ENCODE data around the gene HDGFL1.

Gene HDGFL1

DNA sequence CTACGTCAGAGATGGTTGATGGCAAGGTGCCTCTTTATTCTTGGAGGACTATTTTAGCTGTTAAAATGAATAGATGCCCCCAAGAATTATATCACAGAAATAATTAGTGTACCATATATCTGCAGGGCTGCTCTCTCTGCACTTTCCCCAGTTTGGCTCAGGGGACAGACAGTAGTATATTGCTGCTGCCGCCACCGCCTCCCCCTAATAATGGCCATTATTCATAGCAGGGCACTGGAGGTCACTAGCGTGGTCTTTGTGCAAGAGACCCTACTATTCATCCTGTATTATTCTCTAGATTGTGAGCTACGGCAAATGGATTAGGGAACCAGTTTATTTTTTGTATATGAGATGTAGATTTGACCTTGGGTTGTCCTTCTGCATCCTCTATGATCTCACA lies 11.0 kb downstream of the HDGFL1 start:
- Histone ChIP-seq H3K9me3 (ENCODE audit: control insufficient read depth, insufficient read depth, low read depth, low read length) (no peaks in the 10 kb centered on the region), H3K4me1 (ENCODE audit: control insufficient read depth, insufficient read depth, low read length) (no peaks in the 10 kb centered on the region), H3K4me3 (ENCODE audit: low read depth, low read length) (no peak overlapping the region), H3K27ac (ENCODE audit: extremely low read depth, low read depth, low read length) (no peak overlapping the region), H3K36me3 (ENCODE audit: control insufficient read depth in 2 of 2, insufficient read depth in 1 of 2, low read length in 2 of 2) (no peaks in the 10 kb centered on the region)
- CTCF ChIA-PET = interaction anchor here (0.6 to 1.0 kb wide), 2 partner anchors 13 to 231 kb away, joined by 3 read pairs; no protein-coding TSS in a partner anchor
- no peak for TF ChIP-seq TRIM28 (IDR thresholded peaks at IDR 0.05; ENCODE audit: borderline replicate concordance, low read length)
- no peak for TF ChIP-seq ZIC2 (tag by site-specific recombination; IDR thresholded peaks at IDR 0.05)
- no peak for TF ChIP-seq ZNF174 (tag by site-specific recombination; IDR thresholded peaks at IDR 0.05)
- no peak for TF ChIP-seq ZFP41 (tag by site-specific recombination; IDR thresholded peaks at IDR 0.05; ENCODE audit: borderline replicate concordance)
- POLR2A ChIA-PET = no interaction called here

DNA sequence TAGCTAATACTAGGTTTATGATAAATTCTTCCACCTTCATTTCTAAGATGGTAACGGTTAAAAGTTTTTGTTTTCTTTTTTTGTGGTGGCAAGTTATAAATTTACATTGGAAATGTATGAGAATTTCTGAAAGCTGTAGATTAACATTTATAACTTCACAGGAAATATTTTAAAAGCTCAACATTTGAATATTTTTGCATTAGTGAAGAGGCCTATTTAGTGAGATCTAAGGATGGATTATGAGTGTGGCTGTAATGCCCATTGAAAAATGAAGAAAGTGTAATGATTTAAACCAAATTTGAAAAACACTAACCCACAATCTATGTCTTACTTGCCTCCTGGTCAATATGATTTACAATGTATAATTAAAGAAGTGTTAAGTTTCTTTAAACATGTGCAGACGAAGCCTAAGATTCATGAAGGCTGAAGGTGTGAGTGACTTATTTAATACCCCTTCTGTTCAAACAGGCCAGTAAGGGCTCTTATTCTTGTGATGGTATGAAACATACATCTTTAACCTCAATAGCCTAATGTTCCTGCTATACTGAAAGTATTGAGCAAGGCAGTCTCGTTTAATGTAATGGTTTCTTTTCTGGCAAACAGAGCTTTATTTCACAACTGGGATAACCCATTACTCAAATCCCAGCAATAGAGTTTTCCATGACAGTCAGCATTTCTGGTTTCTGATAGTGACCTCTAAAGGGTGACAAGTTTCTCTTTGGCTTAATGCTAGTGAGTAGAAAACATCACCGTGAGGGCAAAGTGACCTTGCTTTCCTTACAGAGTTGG lies 13.2 kb downstream of the HDGFL1 start:
- ChIA-PET CTCF (no interaction called here), POLR2A (no interaction called here)
- TF ChIP-seq, protein P1, sequence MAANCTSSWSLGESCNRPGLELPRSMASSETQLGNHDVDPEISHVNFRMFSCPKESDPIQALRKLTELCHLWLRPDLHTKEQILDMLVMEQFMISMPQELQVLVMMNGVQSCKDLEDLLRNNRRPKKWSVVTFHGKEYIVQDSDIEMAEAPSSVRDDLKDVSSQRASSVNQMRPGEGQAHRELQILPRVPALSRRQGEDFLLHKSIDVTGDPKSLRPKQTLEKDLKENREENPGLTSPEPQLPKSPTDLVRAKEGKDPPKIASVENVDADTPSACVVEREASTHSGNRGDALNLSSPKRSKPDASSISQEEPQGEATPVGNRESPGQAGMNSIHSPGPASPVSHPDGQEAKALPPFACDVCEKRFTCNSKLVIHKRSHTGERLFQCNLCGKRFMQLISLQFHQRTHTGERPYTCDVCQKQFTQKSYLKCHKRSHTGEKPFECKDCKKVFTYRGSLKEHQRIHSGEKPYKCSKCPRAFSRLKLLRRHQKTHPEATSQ (tag by site-specific recombination; IDR thresholded peaks at IDR 0.05) = no peak
- TF ChIP-seq, protein P2, sequence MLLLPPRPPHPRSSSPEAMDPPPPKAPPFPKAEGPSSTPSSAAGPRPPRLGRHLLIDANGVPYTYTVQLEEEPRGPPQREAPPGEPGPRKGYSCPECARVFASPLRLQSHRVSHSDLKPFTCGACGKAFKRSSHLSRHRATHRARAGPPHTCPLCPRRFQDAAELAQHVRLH (tag by site-specific recombination; IDR thresholded peaks at IDR 0.05) = no peak
- TF ChIP-seq, protein P3, sequence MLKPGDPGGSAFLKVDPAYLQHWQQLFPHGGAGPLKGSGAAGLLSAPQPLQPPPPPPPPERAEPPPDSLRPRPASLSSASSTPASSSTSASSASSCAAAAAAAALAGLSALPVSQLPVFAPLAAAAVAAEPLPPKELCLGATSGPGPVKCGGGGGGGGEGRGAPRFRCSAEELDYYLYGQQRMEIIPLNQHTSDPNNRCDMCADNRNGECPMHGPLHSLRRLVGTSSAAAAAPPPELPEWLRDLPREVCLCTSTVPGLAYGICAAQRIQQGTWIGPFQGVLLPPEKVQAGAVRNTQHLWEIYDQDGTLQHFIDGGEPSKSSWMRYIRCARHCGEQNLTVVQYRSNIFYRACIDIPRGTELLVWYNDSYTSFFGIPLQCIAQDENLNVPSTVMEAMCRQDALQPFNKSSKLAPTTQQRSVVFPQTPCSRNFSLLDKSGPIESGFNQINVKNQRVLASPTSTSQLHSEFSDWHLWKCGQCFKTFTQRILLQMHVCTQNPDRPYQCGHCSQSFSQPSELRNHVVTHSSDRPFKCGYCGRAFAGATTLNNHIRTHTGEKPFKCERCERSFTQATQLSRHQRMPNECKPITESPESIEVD (tag by site-specific recombination; IDR thresholded peaks at IDR 0.05) = no peak
- no peak for TF ChIP-seq GLIS1 (tag by site-specific recombination; IDR thresholded peaks at IDR 0.05)
- TF ChIP-seq, protein P4, sequence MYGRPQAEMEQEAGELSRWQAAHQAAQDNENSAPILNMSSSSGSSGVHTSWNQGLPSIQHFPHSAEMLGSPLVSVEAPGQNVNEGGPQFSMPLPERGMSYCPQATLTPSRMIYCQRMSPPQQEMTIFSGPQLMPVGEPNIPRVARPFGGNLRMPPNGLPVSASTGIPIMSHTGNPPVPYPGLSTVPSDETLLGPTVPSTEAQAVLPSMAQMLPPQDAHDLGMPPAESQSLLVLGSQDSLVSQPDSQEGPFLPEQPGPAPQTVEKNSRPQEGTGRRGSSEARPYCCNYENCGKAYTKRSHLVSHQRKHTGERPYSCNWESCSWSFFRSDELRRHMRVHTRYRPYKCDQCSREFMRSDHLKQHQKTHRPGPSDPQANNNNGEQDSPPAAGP (tag by site-specific recombination; IDR thresholded peaks at IDR 0.05) = no peak
- TF ChIP-seq ZNF354C (tag by site-specific recombination; IDR thresholded peaks at IDR 0.05; ENCODE audit: borderline replicate concordance, low read depth) = no peak
- TF ChIP-seq, protein P5, sequence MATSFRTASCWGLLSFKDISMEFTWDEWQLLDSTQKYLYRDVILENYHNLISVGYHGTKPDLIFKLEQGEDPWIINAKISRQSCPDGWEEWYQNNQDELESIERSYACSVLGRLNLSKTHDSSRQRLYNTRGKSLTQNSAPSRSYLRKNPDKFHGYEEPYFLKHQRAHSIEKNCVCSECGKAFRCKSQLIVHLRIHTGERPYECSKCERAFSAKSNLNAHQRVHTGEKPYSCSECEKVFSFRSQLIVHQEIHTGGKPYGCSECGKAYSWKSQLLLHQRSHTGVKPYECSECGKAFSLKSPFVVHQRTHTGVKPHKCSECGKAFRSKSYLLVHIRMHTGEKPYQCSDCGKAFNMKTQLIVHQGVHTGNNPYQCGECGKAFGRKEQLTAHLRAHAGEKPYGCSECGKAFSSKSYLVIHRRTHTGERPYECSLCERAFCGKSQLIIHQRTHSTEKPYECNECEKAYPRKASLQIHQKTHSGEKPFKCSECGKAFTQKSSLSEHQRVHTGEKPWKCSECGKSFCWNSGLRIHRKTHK (tag by site-specific recombination; IDR thresholded peaks at IDR 0.05) = no peak
- TF ChIP-seq, protein P6, sequence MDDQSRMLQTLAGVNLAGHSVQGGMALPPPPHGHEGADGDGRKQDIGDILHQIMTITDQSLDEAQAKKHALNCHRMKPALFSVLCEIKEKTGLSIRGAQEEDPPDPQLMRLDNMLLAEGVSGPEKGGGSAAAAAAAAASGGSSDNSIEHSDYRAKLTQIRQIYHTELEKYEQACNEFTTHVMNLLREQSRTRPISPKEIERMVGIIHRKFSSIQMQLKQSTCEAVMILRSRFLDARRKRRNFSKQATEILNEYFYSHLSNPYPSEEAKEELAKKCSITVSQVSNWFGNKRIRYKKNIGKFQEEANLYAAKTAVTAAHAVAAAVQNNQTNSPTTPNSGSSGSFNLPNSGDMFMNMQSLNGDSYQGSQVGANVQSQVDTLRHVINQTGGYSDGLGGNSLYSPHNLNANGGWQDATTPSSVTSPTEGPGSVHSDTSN (CRISPR knock-in tag; IDR thresholded peaks at IDR 0.05) = no peak
- no peak for TF ChIP-seq KLF1 (tag by site-specific recombination; IDR thresholded peaks at IDR 0.05)
- TF ChIP-seq ZSCAN30 (tag by site-specific recombination; IDR thresholded peaks at IDR 0.05) = no peak
- TF ChIP-seq, protein P7, sequence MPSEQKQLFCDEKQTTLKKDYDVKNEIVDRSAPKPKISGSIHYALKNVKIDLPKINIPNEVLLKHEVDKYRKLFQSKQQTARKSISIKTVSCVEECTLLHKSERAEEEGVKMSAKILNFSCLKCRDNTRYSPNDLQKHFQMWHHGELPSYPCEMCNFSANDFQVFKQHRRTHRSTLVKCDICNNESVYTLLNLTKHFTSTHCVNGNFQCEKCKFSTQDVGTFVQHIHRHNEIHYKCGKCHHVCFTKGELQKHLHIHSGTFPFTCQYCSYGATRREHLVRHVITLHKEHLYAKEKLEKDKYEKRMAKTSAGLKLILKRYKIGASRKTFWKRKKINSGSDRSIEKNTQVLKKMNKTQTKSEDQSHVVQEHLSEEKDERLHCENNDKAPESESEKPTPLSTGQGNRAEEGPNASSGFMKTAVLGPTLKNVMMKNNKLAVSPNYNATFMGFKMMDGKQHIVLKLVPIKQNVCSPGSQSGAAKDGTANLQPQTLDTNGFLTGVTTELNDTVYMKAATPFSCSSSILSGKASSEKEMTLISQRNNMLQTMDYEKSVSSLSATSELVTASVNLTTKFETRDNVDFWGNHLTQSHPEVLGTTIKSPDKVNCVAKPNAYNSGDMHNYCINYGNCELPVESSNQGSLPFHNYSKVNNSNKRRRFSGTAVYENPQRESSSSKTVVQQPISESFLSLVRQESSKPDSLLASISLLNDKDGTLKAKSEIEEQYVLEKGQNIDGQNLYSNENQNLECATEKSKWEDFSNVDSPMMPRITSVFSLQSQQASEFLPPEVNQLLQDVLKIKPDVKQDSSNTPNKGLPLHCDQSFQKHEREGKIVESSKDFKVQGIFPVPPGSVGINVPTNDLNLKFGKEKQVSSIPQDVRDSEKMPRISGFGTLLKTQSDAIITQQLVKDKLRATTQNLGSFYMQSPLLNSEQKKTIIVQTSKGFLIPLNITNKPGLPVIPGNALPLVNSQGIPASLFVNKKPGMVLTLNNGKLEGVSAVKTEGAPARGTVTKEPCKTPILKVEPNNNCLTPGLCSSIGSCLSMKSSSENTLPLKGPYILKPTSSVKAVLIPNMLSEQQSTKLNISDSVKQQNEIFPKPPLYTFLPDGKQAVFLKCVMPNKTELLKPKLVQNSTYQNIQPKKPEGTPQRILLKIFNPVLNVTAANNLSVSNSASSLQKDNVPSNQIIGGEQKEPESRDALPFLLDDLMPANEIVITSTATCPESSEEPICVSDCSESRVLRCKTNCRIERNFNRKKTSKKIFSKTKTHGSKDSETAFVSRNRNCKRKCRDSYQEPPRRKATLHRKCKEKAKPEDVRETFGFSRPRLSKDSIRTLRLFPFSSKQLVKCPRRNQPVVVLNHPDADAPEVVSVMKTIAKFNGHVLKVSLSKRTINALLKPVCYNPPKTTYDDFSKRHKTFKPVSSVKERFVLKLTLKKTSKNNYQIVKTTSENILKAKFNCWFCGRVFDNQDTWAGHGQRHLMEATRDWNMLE (tag by site-specific recombination; conservative IDR thresholded peaks at IDR 0.05; ENCODE audit: low read depth) = no peak
- TF ChIP-seq ZNF248 (tag by site-specific recombination; IDR thresholded peaks at IDR 0.05) = no peak
- TF ChIP-seq ZBTB1 (tag by site-specific recombination; IDR thresholded peaks at IDR 0.05) = no peak
- TF ChIP-seq REPIN1 (tag by site-specific recombination; IDR thresholded peaks at IDR 0.05; ENCODE audit: low read depth) = no peak
- no peak for TF ChIP-seq ZNF76 (tag by site-specific recombination; IDR thresholded peaks at IDR 0.05; ENCODE audit: borderline replicate concordance, low read depth)
- TF ChIP-seq ZFP41 (tag by site-specific recombination; IDR thresholded peaks at IDR 0.05; ENCODE audit: borderline replicate concordance) = no peak
- no peak for TF ChIP-seq ZNF426 (tag by site-specific recombination; IDR thresholded peaks at IDR 0.05)
- no peak for TF ChIP-seq SP2 (tag by site-specific recombination; IDR thresholded peaks at IDR 0.05)
- H3K36me3 ChIP-seq (ENCODE audit: control insufficient read depth in 2 of 2, insufficient read depth in 1 of 2, low read length in 2 of 2) = no peaks in the 10 kb centered on the region
- no peak overlapping the region for H3K4me3 ChIP-seq (ENCODE audit: low read depth, low read length)
- no peaks in the 10 kb centered on the region for H3K4me1 ChIP-seq (ENCODE audit: control insufficient read depth, insufficient read depth, low read length)
- no peak overlapping the region for H3K27ac ChIP-seq (ENCODE audit: extremely low read depth, low read depth, low read length)
- H3K9me3 ChIP-seq (ENCODE audit: control insufficient read depth, insufficient read depth, low read depth, low read length) = no peaks in the 10 kb centered on the region

Data from HEK293 (cell line).